H1 (cell line): ENCODE results near the gene NDUFAF8.

Experiments used
- CEBPB ChIP-seq: IDR thresholded peaks from 2 replicates; pipeline ENCODE4 v1.6.1; 2012; ENCODE audit warnings: low read depth, low read length
- CREB1 ChIP-seq: IDR thresholded peaks from 2 replicates; pipeline ENCODE4 v1.6.1; 2012; ENCODE audit warnings: inconsistent platforms
- EGR1 ChIP-seq: IDR thresholded peaks from 2 replicates; pipeline ENCODE4 v1.6.1; 2011; ENCODE audit warnings: low read depth, low read length, borderline replicate concordance
- JUND ChIP-seq: IDR thresholded peaks from 2 replicates; pipeline ENCODE4 v1.6.1; 2011; ENCODE audit warnings: mild to moderate bottlenecking, improper control_type of control experiment, low read length
- MAX ChIP-seq: IDR thresholded peaks from 2 replicates; pipeline ENCODE4 v1.6.1; 2012; ENCODE audit warnings: inconsistent platforms
- POLR2AphosphoS5 ChIP-seq: IDR thresholded peaks from 2 replicates; pipeline ENCODE4 v1.6.1; 2011; ENCODE audit warnings: low read depth, low read length
- TAF1 ChIP-seq: IDR thresholded peaks from 2 replicates; pipeline ENCODE4 v1.6.1; 2011; ENCODE audit warnings: mild to moderate bottlenecking, low read depth, low read length
- ZNF274 ChIP-seq: IDR thresholded peaks from 2 replicates; pipeline ENCODE4 v1.7.0; 2012; ENCODE audit warnings: low read length, borderline replicate concordance; ENCODE audit errors: extremely low read depth
- TF ChIP-seq, protein P1 (sequence below), 3 experiments: IDR thresholded peaks; 1 replicate in 2 of 3; 2 replicates in 1 of 3; pipeline versions ENCODE4 v1.5.1 to v1.6.1; 2011; ENCODE audit warnings: low read length in 3 of 3, mild to moderate bottlenecking in 3 of 3, inconsistent platforms in 2 of 3, low read depth in 1 of 3, moderate library complexity in 1 of 3; ENCODE audit not compliant: insufficient read depth in 1 of 3; ENCODE audit errors: control extremely low read depth in 1 of 3

DNA sequence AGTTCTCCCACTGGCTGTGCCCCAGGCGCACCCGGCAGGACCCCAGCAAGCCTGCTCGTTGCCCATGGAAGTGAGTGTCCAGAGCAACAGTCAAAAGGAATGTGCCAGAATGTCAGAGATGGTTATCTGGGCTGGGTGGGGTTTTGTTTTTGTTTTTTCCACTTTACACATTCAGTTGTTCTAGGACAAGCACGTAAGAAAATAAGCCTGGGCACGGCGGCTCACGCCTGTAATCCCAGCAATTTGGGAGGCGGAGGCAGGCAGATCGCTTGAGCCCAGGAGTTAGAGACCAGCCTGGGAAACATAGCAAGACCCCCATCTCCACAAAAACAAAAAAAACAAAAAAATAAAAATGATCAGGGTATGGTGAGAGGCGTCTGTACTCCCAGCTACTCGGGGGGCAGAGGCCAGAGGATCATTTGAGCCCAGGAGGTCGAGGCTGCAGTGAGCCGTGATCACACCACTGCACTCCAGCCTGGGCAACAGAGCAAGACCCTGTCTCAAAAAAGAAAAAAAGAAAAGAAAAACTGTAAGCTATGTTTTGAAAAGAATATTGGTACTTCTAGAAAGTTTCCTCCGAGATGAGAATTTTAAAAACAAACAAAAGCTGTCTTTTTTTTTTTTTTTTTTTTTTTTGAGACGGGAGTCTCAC lies 8.3 kb downstream of the NDUFAF8 start:
- no peak for TF ChIP-seq CEBPB
- no peak for TF ChIP-seq ZNF274
- no peak for TF ChIP-seq EGR1
- TF ChIP-seq, protein P1, sequence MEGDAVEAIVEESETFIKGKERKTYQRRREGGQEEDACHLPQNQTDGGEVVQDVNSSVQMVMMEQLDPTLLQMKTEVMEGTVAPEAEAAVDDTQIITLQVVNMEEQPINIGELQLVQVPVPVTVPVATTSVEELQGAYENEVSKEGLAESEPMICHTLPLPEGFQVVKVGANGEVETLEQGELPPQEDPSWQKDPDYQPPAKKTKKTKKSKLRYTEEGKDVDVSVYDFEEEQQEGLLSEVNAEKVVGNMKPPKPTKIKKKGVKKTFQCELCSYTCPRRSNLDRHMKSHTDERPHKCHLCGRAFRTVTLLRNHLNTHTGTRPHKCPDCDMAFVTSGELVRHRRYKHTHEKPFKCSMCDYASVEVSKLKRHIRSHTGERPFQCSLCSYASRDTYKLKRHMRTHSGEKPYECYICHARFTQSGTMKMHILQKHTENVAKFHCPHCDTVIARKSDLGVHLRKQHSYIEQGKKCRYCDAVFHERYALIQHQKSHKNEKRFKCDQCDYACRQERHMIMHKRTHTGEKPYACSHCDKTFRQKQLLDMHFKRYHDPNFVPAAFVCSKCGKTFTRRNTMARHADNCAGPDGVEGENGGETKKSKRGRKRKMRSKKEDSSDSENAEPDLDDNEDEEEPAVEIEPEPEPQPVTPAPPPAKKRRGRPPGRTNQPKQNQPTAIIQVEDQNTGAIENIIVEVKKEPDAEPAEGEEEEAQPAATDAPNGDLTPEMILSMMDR (IDR thresholded peaks at IDR 0.05; ENCODE audit: control extremely low read depth in 1 of 3, insufficient read depth in 1 of 3, low read depth in 1 of 3, low read length in 3 of 3): no peak
- TF ChIP-seq POLR2AphosphoS5: no peak; the same call in 1 of the 2 replicates
- TF ChIP-seq TAF1: no peak
- no peak for TF ChIP-seq JUND
- TF ChIP-seq CREB1: no peak
- TF ChIP-seq MAX: no peak
